ENCODE data around the gene UBE2E3.

UBE2E3 gene

GRCh38 chr2:180978903-180979748 lies 1.3 kb upstream of the UBE2E3 start:
- peak; percentile 79 for DNase-seq (ENCODE audit: low read depth, low spot score)

DNA sequence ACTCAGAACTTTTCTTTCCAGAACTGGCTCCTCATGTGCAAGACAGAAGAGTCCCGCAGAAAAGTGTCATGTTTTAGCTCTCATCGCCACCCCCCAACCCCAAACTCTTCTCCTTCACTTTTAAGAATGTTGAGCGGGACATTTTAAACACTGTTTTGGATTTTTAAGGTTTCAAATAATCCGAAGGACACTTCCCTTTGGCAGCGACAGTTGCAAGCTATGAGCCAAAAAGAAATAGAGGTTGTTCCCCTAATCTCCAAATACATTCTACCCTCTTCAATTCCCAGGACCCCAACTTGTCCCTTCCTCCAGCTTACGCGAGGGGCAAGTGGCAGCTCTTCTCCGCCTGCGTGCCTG lies 678 bp upstream of the UBE2E3 start:
- no peak for DNase-seq (ENCODE audit: low read depth, low spot score)

DNA sequence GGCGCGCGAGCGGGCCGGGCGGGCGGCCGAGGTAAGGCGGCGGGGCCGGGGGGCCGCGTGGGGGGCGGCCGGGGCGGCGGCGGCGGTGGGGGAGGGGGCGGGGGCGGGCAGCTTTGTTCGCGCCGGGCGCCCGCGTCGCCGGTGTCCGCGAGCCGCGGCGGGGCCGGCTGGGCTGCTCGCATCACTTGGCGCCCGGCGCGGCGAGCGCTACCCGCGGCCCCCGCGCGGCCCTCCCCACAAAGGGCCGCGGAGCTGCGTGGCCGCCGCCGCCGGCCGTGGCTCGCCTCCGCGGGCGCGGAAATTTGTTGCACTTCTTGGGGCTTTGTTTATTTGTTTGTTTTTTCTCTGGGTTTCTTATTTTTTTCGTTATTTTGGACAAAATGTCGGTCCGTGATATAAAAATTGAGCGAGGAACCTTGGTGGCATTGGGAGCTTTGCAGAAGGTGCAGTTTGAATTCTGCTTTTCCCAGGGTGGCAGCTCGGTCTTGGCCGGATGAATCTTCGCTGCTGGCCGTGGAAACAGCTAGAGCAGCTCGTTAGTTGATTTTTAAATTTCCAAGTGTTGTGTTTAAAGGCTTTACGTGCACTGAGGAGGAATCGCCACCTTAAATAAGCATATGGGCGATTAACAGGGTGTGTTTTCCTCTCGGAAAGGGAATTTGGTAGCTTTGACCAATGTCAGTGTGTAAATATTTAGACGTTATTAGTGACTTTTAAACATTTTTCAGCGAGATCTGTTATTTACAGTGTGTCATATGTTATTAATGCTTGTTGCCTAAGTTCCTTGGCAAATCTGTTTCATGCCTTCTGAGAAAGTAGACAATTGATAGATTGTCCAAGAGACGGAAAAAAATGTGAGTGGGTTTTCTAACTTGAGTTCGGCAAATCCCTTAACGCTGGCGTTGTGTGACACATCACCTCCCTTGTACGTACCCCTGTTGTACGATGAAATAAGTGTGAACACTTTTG lies 822 bp downstream of the UBE2E3 start:
- DNase-seq (ENCODE audit: low read depth, low spot score): peak; percentile 53

GRCh38 chr2:180983468-180984242 lies 3.2 kb downstream of the UBE2E3 start:
- peak; percentile 77 for DNase-seq (ENCODE audit: low read depth, low spot score)

DNA sequence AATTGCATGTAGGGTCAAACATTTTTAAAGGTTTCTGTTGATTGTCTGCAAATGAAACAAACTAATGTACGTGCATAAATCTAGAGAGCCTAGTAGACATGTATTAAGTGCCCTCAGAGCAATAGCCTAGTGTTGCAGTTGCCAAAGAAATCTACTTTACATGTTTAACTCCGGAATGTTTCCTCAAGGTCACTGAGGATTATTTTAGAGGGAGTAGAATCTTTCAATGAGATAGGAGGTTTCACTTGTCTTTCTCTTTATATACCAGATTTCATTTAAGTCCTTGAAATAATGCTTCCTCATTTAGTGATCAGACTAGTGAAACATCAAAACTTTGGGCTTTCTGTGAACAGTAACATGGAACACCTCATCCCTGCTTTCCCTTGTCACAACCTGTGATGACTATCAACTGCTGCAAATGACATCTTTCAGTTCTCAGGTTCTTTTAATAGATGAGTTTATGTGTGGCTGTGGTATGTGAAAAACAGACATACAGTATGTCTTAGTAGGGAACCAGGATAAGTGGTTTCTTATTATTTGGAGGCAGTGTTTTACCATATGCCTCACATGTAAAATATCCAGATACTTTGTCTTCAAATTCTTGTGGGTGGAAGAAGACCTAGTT lies 5.5 kb downstream of the UBE2E3 start:
- no peak for DNase-seq (ENCODE audit: low read depth, low spot score)

GRCh38 chr2:180987146-180987545 lies 6.7 kb downstream of the UBE2E3 start:
- no peak for DNase-seq (ENCODE audit: low read depth, low spot score)

DNA sequence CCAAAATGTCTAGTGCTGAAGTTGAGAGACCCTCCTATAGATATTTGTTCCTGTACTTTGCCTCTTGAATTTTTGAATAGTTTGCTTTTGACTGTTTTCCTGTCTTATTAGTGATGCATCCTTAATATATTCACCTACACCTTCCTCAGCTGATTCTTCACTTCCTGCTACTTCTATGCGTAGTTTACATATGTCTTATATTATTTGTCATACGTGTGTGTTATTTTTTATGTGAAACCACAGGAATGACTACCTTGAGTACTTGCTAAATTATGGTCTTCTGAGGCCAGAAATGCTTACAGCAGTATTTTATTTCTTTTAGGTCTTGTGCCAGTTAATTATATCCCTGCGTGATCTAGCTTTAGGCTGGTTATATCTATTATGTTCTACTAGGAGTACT lies 9.9 kb downstream of the UBE2E3 start:
- no peak for DNase-seq (ENCODE audit: low read depth, low spot score)

DNA sequence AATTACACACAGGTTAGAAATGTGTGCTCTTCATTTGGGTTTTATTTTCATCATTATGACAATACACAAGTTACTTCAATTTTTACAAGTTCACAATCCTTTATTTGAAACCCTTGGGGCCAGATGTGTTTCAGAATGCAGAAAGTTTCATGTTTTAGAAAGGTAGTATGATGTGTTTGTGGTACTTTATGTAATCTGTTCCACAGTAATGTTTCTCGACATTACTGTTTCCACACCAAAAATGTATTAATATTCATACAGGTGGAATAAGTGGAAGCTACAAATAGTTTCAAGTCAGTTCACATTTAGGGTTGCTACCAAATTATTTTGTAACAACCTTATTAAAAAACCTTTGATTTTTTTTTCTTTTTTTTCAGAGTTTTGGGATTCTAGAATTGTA lies 10.4 kb downstream of the UBE2E3 start:
- no peak for DNase-seq (ENCODE audit: low read depth, low spot score)

DNA sequence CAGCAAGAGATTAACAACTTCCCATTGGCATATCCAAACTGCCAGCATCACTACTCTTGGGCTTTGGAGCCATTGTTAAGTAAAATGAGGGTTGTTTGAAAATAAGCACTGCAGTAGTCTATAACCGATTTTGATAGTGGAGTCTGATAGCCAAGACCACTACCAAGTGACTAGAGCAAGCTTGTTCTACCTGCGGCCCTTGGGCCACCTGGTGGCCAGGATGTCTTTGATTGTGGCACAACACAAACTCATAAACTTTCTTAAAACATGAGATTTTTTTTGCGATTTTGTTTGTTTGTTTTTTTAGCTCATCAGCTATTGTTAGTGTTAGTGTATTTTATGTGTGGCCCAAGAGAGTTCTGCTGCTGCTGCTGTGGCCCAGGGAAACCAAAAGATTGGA lies 11.0 kb downstream of the UBE2E3 start:
- no peak for DNase-seq (ENCODE audit: low read depth, low spot score)

DNA sequence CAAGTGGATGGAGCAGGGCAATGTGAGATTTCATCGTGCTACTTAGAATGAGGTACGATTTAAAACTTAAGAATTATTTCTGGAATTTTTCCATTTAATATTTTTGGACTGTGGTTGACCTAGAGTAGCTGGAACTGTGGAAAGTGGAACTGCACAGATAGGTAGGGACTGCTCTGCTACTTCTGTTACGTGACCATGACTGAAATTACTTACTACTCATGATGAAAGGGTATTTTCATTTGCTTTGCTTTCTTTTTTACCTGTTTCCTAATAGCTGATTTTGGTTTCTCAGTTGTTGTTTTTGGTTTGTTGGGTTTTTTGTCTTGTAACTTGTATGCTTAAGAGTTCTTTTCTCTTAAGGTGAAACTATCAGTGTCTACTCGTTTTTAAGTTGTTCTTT lies 11.4 kb downstream of the UBE2E3 start:
- DNase-seq (ENCODE audit: low read depth, low spot score): no peak

DNA sequence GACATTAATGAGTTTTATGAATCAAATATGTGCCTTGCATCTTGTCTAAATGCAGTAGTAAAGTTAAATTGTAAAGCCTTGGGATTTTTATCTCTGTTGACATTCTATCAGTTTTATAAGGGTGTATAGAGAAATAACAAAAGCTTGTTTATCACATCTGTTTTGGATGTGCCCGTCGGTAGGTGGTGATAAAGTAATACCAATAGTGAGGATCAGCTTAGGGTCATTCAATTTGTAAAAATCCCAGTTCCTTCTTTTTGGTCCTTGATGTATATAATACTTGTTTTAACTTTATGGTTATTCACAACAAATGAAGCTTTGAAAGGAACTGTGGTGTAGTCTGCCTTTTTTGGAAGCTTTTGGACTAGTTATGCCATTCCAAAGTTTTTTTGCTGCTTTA lies 12.6 kb downstream of the UBE2E3 start:
- no peak for DNase-seq (ENCODE audit: low read depth, low spot score)

GRCh38 chr2:180999274-180999964 lies 19.0 kb downstream of the UBE2E3 start:
- DNase-seq (ENCODE audit: low read depth, low spot score): no peak

GRCh38 chr2:181004647-181005325 lies 24.4 kb downstream of the UBE2E3 start:
- no peak for DNase-seq (ENCODE audit: low read depth, low spot score)

GRCh38 chr2:181005326-181005655 lies 24.9 kb downstream of the UBE2E3 start:
- no peak for DNase-seq (ENCODE audit: low read depth, low spot score)

GRCh38 chr2:181005809-181006208 lies 25.4 kb downstream of the UBE2E3 start:
- DNase-seq (ENCODE audit: low read depth, low spot score): no peak

DNA sequence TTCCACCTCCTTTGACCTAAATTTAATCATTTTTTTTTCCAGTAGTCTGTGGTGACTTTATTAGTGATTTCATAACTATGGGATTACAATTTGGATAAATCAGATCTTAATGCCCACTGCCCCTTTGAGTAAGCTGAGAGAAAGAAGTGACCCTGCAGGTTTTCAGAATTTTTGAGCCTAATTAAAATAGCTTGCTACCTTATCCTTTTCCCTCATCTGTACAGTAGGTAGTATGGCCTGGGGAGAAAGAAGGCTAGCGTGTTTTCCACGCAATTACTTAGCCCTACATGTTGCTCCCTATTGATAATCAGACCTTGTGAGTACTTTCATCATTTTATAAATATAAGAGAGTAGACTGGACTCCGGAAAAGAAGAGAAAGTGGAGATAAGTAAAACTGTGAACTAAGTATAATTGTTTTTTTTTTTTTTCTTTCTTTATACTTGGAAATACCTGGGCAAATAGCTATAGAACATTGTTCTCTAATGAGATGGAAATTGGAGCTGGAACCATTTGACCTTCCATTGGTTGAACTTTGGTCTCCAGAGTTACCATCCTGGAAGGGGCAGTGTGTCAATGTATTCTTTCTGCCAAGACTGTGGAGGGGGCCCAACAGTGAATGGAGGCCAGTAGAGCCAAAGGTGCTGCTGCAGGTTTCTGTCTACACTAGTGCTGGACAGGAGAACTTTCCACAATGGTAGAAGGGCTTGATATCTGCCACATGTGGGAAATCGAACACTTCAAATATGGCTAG lies 26.9 kb downstream of the UBE2E3 start:
- DNase-seq (ENCODE audit: low read depth, low spot score): no peak

GRCh38 chr2:181008407-181008806 lies 28.0 kb downstream of the UBE2E3 start:
- no peak for DNase-seq (ENCODE audit: low read depth, low spot score)

- DNase-seq (ENCODE audit: low read depth, low spot score): no peak
These were observed 40.9 kb downstream of the UBE2E3 start for GRCh38 chr2:181021199-181021789.

DNA sequence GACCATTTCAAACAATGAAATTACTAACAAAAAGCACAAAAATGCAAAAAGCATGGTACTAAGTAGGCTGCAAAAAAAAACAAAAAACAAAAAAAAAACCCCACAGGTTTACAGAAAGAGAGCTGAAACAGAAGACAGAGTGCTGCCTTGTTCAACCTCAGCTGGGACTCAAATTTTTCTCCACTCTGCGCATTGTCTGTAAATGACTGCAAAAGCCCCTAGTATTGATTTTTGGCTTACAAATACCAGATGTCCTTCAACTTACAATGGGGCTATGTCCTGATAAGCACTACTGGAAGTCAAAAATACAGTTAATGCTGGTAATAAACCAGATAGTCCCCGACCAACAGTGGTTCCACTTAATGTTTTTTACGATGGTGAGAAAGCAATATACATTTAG lies 42.2 kb downstream of the UBE2E3 start:
- DNase-seq (ENCODE audit: low read depth, low spot score): no peak

Measured in astrocyte of the hippocampus (primary cell).